Large intestine (tissue), 3 donors: ENCODE measurements around the gene ARHGAP42. TPM values are rescaled to one million over a fixed set of nuclear protein-coding genes. Genes with fewer than 3 reads are reported as not detected.
A peak's percentile ranks its signal among the peaks of the same experiment; 100 is the strongest.

ENCODE experiments used
- DNase-seq, 2 donors: peaks; one replicate each; pipeline versions ENCODE4 v3.0.0 to v3.0.0-alpha.2; 2013
- H3K27ac ChIP-seq: one replicate; pipeline ENCODE4 v1.5.1; 2013; ENCODE audit warnings: low read length
- H3K27me3 ChIP-seq: 2 replicates; pipeline ENCODE4 v1.6.1; 2013; ENCODE audit warnings: low read length; ENCODE audit not compliant: control insufficient read depth, insufficient read depth
- H3K36me3 ChIP-seq: 2 replicates; pipeline ENCODE4 v1.6.1; 2013; ENCODE audit warnings: low read length; ENCODE audit not compliant: control insufficient read depth, insufficient read depth
- H3K4me1 ChIP-seq: one replicate; pipeline ENCODE4 v1.6.1; 2013; ENCODE audit warnings: low read length; ENCODE audit not compliant: control insufficient read depth, insufficient read depth
- H3K4me3 ChIP-seq: one replicate; pipeline ENCODE4 v1.5.1; 2013; ENCODE audit warnings: low read length
- H3K9me3 ChIP-seq: one replicate; pipeline ENCODE4 v1.6.1; 2013; ENCODE audit warnings: mild to moderate bottlenecking, low read depth, low read length, moderate library complexity; ENCODE audit not compliant: control insufficient read depth
- WGBS: methylation state at CpG from one replicate; pipeline ENCODE4 v1.1.5; 2013; ENCODE audit warnings: low lambda C conversion rate; ENCODE audit not compliant: insufficient coverage; 5-methylcytosine and 5-hydroxymethylcytosine counted together
- polyA plus RNA-seq: library from polyadenylated mRNA; unstranded; fragments of 120-200 nt; gene quantifications from one replicate; pipeline ENCODE4 v1.2.1, GENCODE V29; 2013

ARHGAP42 gene
- polyA plus RNA-seq, 1 donor: 18.2 TPM

- H3K9me3 ChIP-seq: no peaks in the 10 kb centered on the region
- H3K4me1 ChIP-seq: peaks cover 4% of the 10 kb centered on the region
- H3K27me3 ChIP-seq: no peaks in the 10 kb centered on the region
- no peak overlapping the region for H3K27ac ChIP-seq
- H3K4me3 ChIP-seq: no peak overlapping the region
- WGBS: 20% methylated on average over 2 of the region's 4 CpGs
- H3K36me3 ChIP-seq: no peaks in the 10 kb centered on the region
- DNase-seq: peak in 1 of 2 donors; percentile 43
Observed at GRCh38 chr11:100849009-100849900, 162.2 kb downstream of the ARHGAP42 start.

- no peak for DNase-seq
- no peak overlapping the region for H3K4me3 ChIP-seq
- H3K9me3 ChIP-seq: no peaks in the 10 kb centered on the region
- no peaks in the 10 kb centered on the region for H3K36me3 ChIP-seq
- H3K27me3 ChIP-seq: no peaks in the 10 kb centered on the region
- WGBS: 47% methylated on average over 4 of the region's 4 CpGs
- H3K27ac ChIP-seq: no peak overlapping the region
- H3K4me1 ChIP-seq: peaks cover 4% of the 10 kb centered on the region
Observed at GRCh38 chr11:100849901-100850235, 162.8 kb downstream of the ARHGAP42 start.

- H3K27me3 ChIP-seq: no peaks in the 10 kb centered on the region
- no peak for DNase-seq
- H3K4me3 ChIP-seq: no peak overlapping the region
- no peaks in the 10 kb centered on the region for H3K36me3 ChIP-seq
- H3K4me1 ChIP-seq: peaks cover 4% of the 10 kb centered on the region
- H3K9me3 ChIP-seq: no peaks in the 10 kb centered on the region
- WGBS: no CpG with 5 or more reads among the region's 4 CpGs
- H3K27ac ChIP-seq: no peak overlapping the region
Observed at GRCh38 chr11:100851147-100851546, 164.1 kb downstream of the ARHGAP42 start.

DNA sequence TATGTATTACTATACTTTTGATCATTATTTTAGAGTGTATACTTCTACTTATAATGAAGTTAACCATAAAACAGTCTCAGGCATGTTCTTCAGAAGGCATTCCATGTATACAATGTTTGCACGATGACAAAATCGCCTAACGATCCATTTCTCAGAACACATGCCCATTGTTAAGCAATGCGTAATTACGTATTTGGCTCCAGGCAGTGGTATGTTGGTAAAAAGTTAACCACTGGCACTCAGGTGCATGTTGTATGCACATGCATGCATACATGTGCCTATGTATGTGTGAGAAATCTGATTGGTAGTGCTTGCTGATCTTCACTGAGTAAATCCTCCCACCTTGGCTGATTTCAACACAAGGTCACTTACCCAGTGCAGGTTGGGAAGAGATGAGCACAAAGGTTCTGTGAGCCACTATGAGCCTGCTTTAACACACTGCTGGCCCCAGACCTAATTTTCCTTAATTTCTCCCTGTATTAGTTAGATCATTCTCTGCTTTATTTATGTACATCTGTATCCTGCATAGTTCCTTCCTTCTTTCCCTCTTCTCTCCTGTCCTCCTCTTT is 164.6 kb downstream of the ARHGAP42 start:
- WGBS: 100% methylated on average over 2 of the region's 5 CpGs
- Histone ChIP-seq H3K27ac (no peak overlapping the region), H3K27me3 (no peaks in the 10 kb centered on the region), H3K9me3 (no peaks in the 10 kb centered on the region), H3K4me1 (peaks cover 4% of the 10 kb centered on the region), H3K4me3 (no peak overlapping the region), H3K36me3 (no peaks in the 10 kb centered on the region)
- no peak for DNase-seq

- Histone ChIP-seq H3K27me3 (no peaks in the 10 kb centered on the region), H3K4me1 (no peaks in the 10 kb centered on the region), H3K27ac (no peak overlapping the region), H3K36me3 (no peaks in the 10 kb centered on the region), H3K4me3 (no peak overlapping the region), H3K9me3 (no peaks in the 10 kb centered on the region)
- peak in 1 of 2 donors; percentile 41 for DNase-seq
- no CpG with 5 or more reads among the region's 1 CpG for WGBS
Observed at GRCh38 chr11:100855466-100856067, 168.5 kb downstream of the ARHGAP42 start.

- WGBS: 40% methylated on average over 4 of the region's 4 CpGs
- H3K4me3 ChIP-seq: no peak overlapping the region
- no peak overlapping the region for H3K27ac ChIP-seq
- H3K4me1 ChIP-seq: no peaks in the 10 kb centered on the region
- no peaks in the 10 kb centered on the region for H3K36me3 ChIP-seq
- no peaks in the 10 kb centered on the region for H3K9me3 ChIP-seq
- no peaks in the 10 kb centered on the region for H3K27me3 ChIP-seq
- DNase-seq: no peak
Observed at GRCh38 chr11:100857236-100858005, 170.3 kb downstream of the ARHGAP42 start.

- DNase-seq: no peak
- Histone ChIP-seq H3K36me3 (no peaks in the 10 kb centered on the region), H3K4me1 (no peaks in the 10 kb centered on the region), H3K27ac (no peak overlapping the region), H3K27me3 (no peaks in the 10 kb centered on the region), H3K9me3 (no peaks in the 10 kb centered on the region), H3K4me3 (no peak overlapping the region)
- WGBS: 80% methylated on average over 4 of the region's 7 CpGs
Observed at GRCh38 chr11:100860318-100861155, 173.4 kb downstream of the ARHGAP42 start.

GRCh38 chr11:100861212-100861611 is 174.1 kb downstream of the ARHGAP42 start:
- WGBS: 39% methylated on average over 2 of the region's 3 CpGs
- DNase-seq: peak; percentile 40 to 52
- Histone ChIP-seq H3K4me3 (no peak overlapping the region), H3K27me3 (no peaks in the 10 kb centered on the region), H3K27ac (no peak overlapping the region), H3K9me3 (no peaks in the 10 kb centered on the region), H3K4me1 (no peaks in the 10 kb centered on the region), H3K36me3 (no peaks in the 10 kb centered on the region)

GRCh38 chr11:100863080-100863581 is 176.0 kb downstream of the ARHGAP42 start:
- DNase-seq: peak; percentile 59 to 70
- Histone ChIP-seq H3K27ac (no peak overlapping the region), H3K36me3 (no peaks in the 10 kb centered on the region), H3K27me3 (no peaks in the 10 kb centered on the region), H3K9me3 (no peaks in the 10 kb centered on the region), H3K4me3 (no peak overlapping the region), H3K4me1 (no peaks in the 10 kb centered on the region)
- no CpG with 5 or more reads among the region's 2 CpGs for WGBS
